GM12878 (cell line): ENCODE results near the gene CLEC17A. TPM values are rescaled to one million over a fixed set of nuclear protein-coding genes. Genes with fewer than 3 reads are reported as not detected.

Source experiments
- ATAC-seq: fragments of 200-7000 bp; cut with Tn5 transposase; 3 replicates; pipeline ENCODE4 v1.9.1; 2020; ENCODE audit warnings: mild to moderate bottlenecking, moderate library complexity
- BruUV-seq: library from RNA; stranded (reverse); fragments of 400-500 nt; replicated peaks from 2 replicates; lab custom pipeline; 2021; lab: Mats Ljungman, UMichigan
- CTCF ChIA-PET: fragments of 300-600 bp; sonication (Branson Sonifier 250); formaldehyde crosslinking; extraction: SDS; loops from one replicate; lab custom pipeline; 2021; ENCODE audit warnings: inconsistent platforms; lab: Yijun Ruan, JAX
- POLR2A ChIA-PET: fragments of 350-600 bp; formaldehyde crosslinking; extraction: SDS; loops from one replicate; lab custom pipeline; 2021; ENCODE audit warnings: inconsistent platforms; lab: Charles Lee
- RAD21 ChIA-PET: fragments of 300-600 bp; sonication (Branson Sonifier 250); formaldehyde crosslinking; loops from one replicate; lab custom pipeline; 2023; ENCODE audit warnings: antibody characterized with exemption; ENCODE audit not compliant: unreplicated experiment; lab: Charles Lee
- SMC1A ChIA-PET: fragments of 300-600 bp; sonication (Branson Sonifier 250); formaldehyde crosslinking; loops from one replicate; lab custom pipeline; 2023; ENCODE audit not compliant: unreplicated experiment, uncharacterized antibody; lab: Charles Lee
- DNase-seq: peaks from one replicate; pipeline ENCODE4 v3.0.0-alpha.2; 2011; ENCODE audit warnings: low read depth, low spot score
- FAIRE-seq: peaks from 3 replicates; lab custom pipeline; 2011; peaks lifted over from hg19 to GRCh38; lab: Jason Lieb, UNC
- H2AFZ ChIP-seq: 2 replicates; pipeline ENCODE4 v1.6.0; 2011; ENCODE audit warnings: low read depth, low read length, control low read depth; ENCODE audit not compliant: control insufficient read depth
- H3K27ac ChIP-seq: 2 replicates; pipeline ENCODE4 v1.5.1; 2011; ENCODE audit warnings: control low read depth; ENCODE audit not compliant: control insufficient read depth, insufficient read depth
- H3K27me3 ChIP-seq, 2 experiments: replicated peaks in 1 of 2; 2 replicates each; pipeline versions ENCODE4 v1.6.0 to v1.6.1; 2011; ENCODE audit warnings: low read length in 1 of 2; ENCODE audit not compliant: control insufficient read depth in 2 of 2, insufficient read depth in 2 of 2
- H3K36me3 ChIP-seq, 2 experiments: 2 replicates each; pipeline ENCODE4 v1.5.1; 2011; ENCODE audit warnings: low read length in 1 of 2; ENCODE audit not compliant: control insufficient read depth in 2 of 2, insufficient read depth in 2 of 2
- H3K4me1 ChIP-seq: 2 replicates; pipeline ENCODE4 v1.6.1; 2011; ENCODE audit warnings: mild to moderate bottlenecking, low read length, moderate library complexity, mixed read lengths; ENCODE audit not compliant: control insufficient read depth, insufficient read depth
- H3K4me2 ChIP-seq: 2 replicates; pipeline ENCODE4 v1.6.0; 2011; ENCODE audit warnings: control low read depth; ENCODE audit not compliant: control insufficient read depth, insufficient read depth
- H3K4me3 ChIP-seq: fragments of 200-600 bp; sonication (generic); 2 replicates; pipeline ENCODE4 v1.5.1; 2016
- H3K79me2 ChIP-seq: 2 replicates; pipeline ENCODE4 v1.6.0; 2011; ENCODE audit warnings: low read length; ENCODE audit not compliant: control insufficient read depth, insufficient read depth
- H3K9ac ChIP-seq: 2 replicates; pipeline ENCODE4 v1.8.0; 2011; ENCODE audit warnings: low read length, control low read depth, mixed read lengths; ENCODE audit not compliant: control insufficient read depth, insufficient read depth
- H3K9me3 ChIP-seq: replicated peaks from 3 replicates; pipeline ENCODE4 v1.5.1; 2011; ENCODE audit warnings: mild to moderate bottlenecking, low read length; ENCODE audit not compliant: control insufficient read depth, insufficient read depth
- H4K20me1 ChIP-seq: 2 replicates; pipeline ENCODE4 v1.6.0; 2011; ENCODE audit not compliant: control insufficient read depth, insufficient read depth
- BRCA1 ChIP-seq: IDR thresholded peaks from 2 replicates; pipeline ENCODE4 v1.6.1; 2011; ENCODE audit warnings: low read depth, low read length, improper control_type of control experiment
- CEBPZ ChIP-seq: fragments of 150-350 bp; IDR thresholded peaks from 2 replicates; pipeline ENCODE4 v1.6.1; 2016; ENCODE audit warnings: low read depth, low read length
- CTCF ChIP-seq, 3 experiments: IDR thresholded peaks in 2 of 3; conservative IDR thresholded peaks in 1 of 3; 2 replicates each; pipeline ENCODE4 v1.5.1; 2011; ENCODE audit warnings: low read depth in 3 of 3, low read length in 3 of 3, mild to moderate bottlenecking in 3 of 3, control low read depth in 2 of 3, moderate library complexity in 2 of 3, inconsistent platforms in 1 of 3, mixed read lengths in 1 of 3; ENCODE audit not compliant: control insufficient read depth in 2 of 3, insufficient read depth in 1 of 3; ENCODE audit errors: extremely low read depth in 1 of 3
- FOS ChIP-seq: IDR thresholded peaks from 3 replicates; pipeline ENCODE4 v1.6.1; 2011; ENCODE audit warnings: borderline replicate concordance; ENCODE audit not compliant: insufficient read length; ENCODE audit errors: extremely low read depth
- IKZF1 ChIP-seq: fragments of 450-650 bp; conservative IDR thresholded peaks from 2 replicates; pipeline ENCODE4 v1.6.1; 2017; ENCODE audit warnings: antibody characterized with exemption, mild to moderate bottlenecking
- KAT2A ChIP-seq: conservative IDR thresholded peaks from 2 replicates; pipeline ENCODE4 v1.6.1; 2011; ENCODE audit warnings: low read depth, low read length; ENCODE audit not compliant: control insufficient read depth
- RBBP5 ChIP-seq: fragments of 200-600 bp; sonication (generic); conservative IDR thresholded peaks from 2 replicates; pipeline ENCODE4 v1.6.1; 2016
- REST ChIP-seq: IDR thresholded peaks from 2 replicates; pipeline ENCODE4 v1.6.1; 2012; ENCODE audit warnings: mild to moderate bottlenecking, low read depth, low read length
- SIX5 ChIP-seq: IDR thresholded peaks from 2 replicates; pipeline ENCODE4 v1.6.1; 2011; ENCODE audit warnings: mild to moderate bottlenecking, low read depth, low read length, moderate library complexity; ENCODE audit not compliant: severe bottlenecking
- SKIL ChIP-seq: fragments of 450-650 bp; IDR thresholded peaks from 2 replicates; pipeline ENCODE4 v1.6.1; 2017; ENCODE audit warnings: mild to moderate bottlenecking, low read depth, inconsistent platforms; ENCODE audit not compliant: poor library complexity, severe bottlenecking
- ZBED1 ChIP-seq: IDR thresholded peaks from 2 replicates; pipeline ENCODE4 v1.6.1; 2016; ENCODE audit warnings: borderline replicate concordance
- ZSCAN29 ChIP-seq: fragments of 450-650 bp; IDR thresholded peaks from 2 replicates; pipeline ENCODE4 v1.6.1; 2017; ENCODE audit warnings: mild to moderate bottlenecking, moderate library complexity
- WGBS: methylation state at CpG from one replicate; pipeline ENCODE4 v1.1.6; 2016; ENCODE audit warnings: low lambda C conversion rate; ENCODE audit not compliant: insufficient replicate concordance, insufficient coverage; ENCODE audit errors: missing lambda C conversion rate; 5-methylcytosine and 5-hydroxymethylcytosine counted together
- in situ Hi-C: fragments of 300-500 bp; cut with MboI; formaldehyde crosslinking; loops from 9 replicates; pipeline ENCODE4 v1.14.3; 2018; ENCODE audit warnings: mixed read lengths
- intact Hi-C: fragments of 100-400 bp; cut with micrococcal nuclease; formaldehyde crosslinking; loops from one replicate; pipeline ENCODE4 v1.14.2; 2022; ENCODE audit not compliant: unreplicated experiment
- polyA plus RNA-seq, 11 experiments: library from polyadenylated mRNA; depleted of rRNA in 4 of 11; unstranded in 6 of 11; stranded (reverse) in 5 of 11; fragments of >200 nt; fragmentation: Nextera tagmentation in 4 of 11; fragmentation: Illumina TruSeq in 1 of 11; extraction: Ambion mirVana in 4 of 11; extraction: Trizol in 1 of 11; gene quantifications; 1 replicate in 1 of 11; 2 replicates in 10 of 11; pipeline versions ENCODE4 v1.2.1 to v1.2.3, GENCODE V29; 2011 to 2016; ENCODE audit warnings: inconsistent platforms in 2 of 11, missing spikeins in 2 of 11, low read depth in 1 of 11
- total RNA-seq, 4 experiments: library from RNA; depleted of rRNA in 3 of 4; stranded (reverse); fragments of >200 nt in 3 of 4; fragmentation: Illumina TruSeq in 1 of 4; extraction: Trizol in 1 of 4; gene quantifications; 2 replicates each; pipeline versions ENCODE4 v1.2.1 to v1.2.3, GENCODE V29; 2013 to 2021

The CLEC17A gene
- total and polyA plus RNA-seq, 10 of the 15 experiments (the other 5 are each of a cell fraction or from before 2014, with no cell fraction given), result 12.9 to 131 (median 97.3) TPM

GRCh38 chr19:14542711-14543328 is 40.1 kb upstream of the CLEC17A start:
- Histone ChIP-seq H3K4me2 (no peak overlapping the region), H2AFZ (no peak overlapping the region), H3K79me2 (no peaks in the 10 kb centered on the region; the same call in none of the 2 replicates), H3K27ac (no peak overlapping the region), H3K27me3 (no peaks in the 10 kb centered on the region), H3K36me3 (no peaks in the 10 kb centered on the region; a peak in 2 of 4 replicates), H4K20me1 (no peaks in the 10 kb centered on the region), H3K4me1 (no peaks in the 10 kb centered on the region), H3K9ac (no peak overlapping the region), H3K4me3 (no peak overlapping the region), H3K9me3 (no peaks in the 10 kb centered on the region)
- CTCF ChIA-PET, result interaction anchor here (0.9 kb wide), 1 partner anchor 29 kb away, joined by 3 read pairs; the partner anchor contains the start of gene NDUFB7
- BruUV-seq, result no TSS peak
- in situ Hi-C loops (no loop called here), intact Hi-C loops (no loop called here)
- DNase-seq (no peak), FAIRE-seq (no peak), ATAC-seq (no peak)
- WGBS, result 89% methylated on average over 6 of the region's 7 CpGs
- POLR2A ChIA-PET, result no interaction called here
- RAD21 ChIA-PET, result no interaction called here
- SMC1A ChIA-PET, result no interaction called here
- TF ChIP-seq REST (no peak), SIX5 (no peak), ZBED1 (no peak), SKIL (no peak), KAT2A (no peak), IKZF1 (no peak), FOS (no peak), ZSCAN29 (no peak), CTCF (IDR thresholded peaks at IDR 0.05 in 2 of 3, conservative IDR thresholded peaks at IDR 0.05 in 1 of 3; ENCODE audit: control insufficient read depth in 2 of 3, extremely low read depth in 1 of 3, insufficient read depth in 1 of 3, low read depth in 3 of 3, low read length in 3 of 3) (no peak), CEBPZ (no peak), BRCA1 (no peak), RBBP5 (no peak)
